ENCODE results near the gene ACSS1. TPM values are rescaled to one million over a fixed set of nuclear protein-coding genes. Genes with fewer than 3 reads are reported as not detected.

ACSS1 gene
- total RNA-seq, 2 donors from 2014 or later, result 73.8 to 83.8 TPM

GRCh38 chr20:25083773-25084625, 26.1 kb upstream of the ACSS1 start:
- TF ChIP-seq, protein P1, sequence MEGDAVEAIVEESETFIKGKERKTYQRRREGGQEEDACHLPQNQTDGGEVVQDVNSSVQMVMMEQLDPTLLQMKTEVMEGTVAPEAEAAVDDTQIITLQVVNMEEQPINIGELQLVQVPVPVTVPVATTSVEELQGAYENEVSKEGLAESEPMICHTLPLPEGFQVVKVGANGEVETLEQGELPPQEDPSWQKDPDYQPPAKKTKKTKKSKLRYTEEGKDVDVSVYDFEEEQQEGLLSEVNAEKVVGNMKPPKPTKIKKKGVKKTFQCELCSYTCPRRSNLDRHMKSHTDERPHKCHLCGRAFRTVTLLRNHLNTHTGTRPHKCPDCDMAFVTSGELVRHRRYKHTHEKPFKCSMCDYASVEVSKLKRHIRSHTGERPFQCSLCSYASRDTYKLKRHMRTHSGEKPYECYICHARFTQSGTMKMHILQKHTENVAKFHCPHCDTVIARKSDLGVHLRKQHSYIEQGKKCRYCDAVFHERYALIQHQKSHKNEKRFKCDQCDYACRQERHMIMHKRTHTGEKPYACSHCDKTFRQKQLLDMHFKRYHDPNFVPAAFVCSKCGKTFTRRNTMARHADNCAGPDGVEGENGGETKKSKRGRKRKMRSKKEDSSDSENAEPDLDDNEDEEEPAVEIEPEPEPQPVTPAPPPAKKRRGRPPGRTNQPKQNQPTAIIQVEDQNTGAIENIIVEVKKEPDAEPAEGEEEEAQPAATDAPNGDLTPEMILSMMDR (IDR thresholded peaks at IDR 0.05), result peak in 1 of 7 experiments; percentile 52
- TF ChIP-seq POLR2A (IDR thresholded peaks at IDR 0.05), result no peak
- no peak overlapping the region for H3K4me3 ChIP-seq
- H3K9me3 ChIP-seq, result no peaks in the 10 kb centered on the region
- intact Hi-C loops (cut with DNase I), result loop anchor here (10.0 kb wide), 1 partner anchor 81 kb away; no protein-coding TSS in a partner anchor
- peaks cover 33% of the 10 kb centered on the region for H3K4me1 ChIP-seq
- no peak overlapping the region for H3K27ac ChIP-seq
- DNase-seq (peak in 1 of 4 donors; percentile 55), ATAC-seq (no peak)
- no peaks in the 10 kb centered on the region for H3K36me3 ChIP-seq (replicated peaks in 1 of 2; ENCODE audit: insufficient read depth in 1 of 2, low read depth in 2 of 2)
- 4 to 6% methylated on average over 30 to 54 of the region's 54 CpGs for WGBS, 2 donors
- H3K27me3 ChIP-seq, result peaks cover 0 to 33% of the 10 kb centered on the region in 2 donors

DNA sequence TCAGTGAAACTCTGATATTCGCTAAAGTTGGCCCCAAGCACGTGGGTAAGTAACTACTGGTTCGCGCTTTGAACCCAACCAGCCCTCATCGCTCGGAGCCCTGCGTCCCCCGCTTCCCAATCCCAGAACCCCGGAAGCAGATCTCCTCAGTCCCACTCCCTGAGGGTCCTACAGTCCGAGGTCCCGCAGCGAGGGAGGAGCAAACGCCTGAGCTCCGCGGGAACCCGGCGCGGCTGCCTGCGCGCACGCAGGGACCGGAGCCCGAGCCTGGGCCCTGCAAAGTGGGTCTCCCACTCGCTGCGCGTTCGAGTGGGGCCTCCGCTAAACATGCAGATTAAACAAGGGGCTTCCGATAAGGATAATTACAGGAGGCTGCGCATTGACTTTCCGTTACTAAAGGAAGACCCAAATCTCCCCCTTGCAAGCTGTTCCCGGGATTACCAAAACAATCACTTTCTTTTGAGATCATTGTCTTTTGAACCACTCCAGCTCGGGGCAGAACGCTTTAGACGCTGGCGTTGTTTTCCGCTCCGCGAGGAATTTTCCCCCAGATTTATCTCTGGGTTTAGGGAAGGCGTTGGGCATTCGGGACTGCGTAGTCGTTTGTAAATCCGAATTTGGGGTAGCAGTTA, 25.3 kb upstream of the ACSS1 start:
- no peaks in the 10 kb centered on the region for H3K36me3 ChIP-seq (replicated peaks in 1 of 2; ENCODE audit: insufficient read depth in 1 of 2, low read depth in 2 of 2)
- intact Hi-C loops (cut with DNase I), result loop anchor here (10.0 kb wide), 1 partner anchor 82 kb away; no protein-coding TSS in a partner anchor
- TF ChIP-seq, protein P1 (IDR thresholded peaks at IDR 0.05), result no peak
- TF ChIP-seq POLR2A (IDR thresholded peaks at IDR 0.05), result no peak
- H3K9me3 ChIP-seq, result no peaks in the 10 kb centered on the region
- ATAC-seq (no peak), DNase-seq (no peak)
- no peak overlapping the region for H3K4me3 ChIP-seq
- H3K27me3 ChIP-seq, result peaks cover 0 to 33% of the 10 kb centered on the region in 2 donors
- H3K4me1 ChIP-seq, result peaks cover 33% of the 10 kb centered on the region
- H3K27ac ChIP-seq, result no peak overlapping the region
- WGBS, 2 donors, result 5% methylated on average over 22 to 44 of the region's 44 CpGs

DNA sequence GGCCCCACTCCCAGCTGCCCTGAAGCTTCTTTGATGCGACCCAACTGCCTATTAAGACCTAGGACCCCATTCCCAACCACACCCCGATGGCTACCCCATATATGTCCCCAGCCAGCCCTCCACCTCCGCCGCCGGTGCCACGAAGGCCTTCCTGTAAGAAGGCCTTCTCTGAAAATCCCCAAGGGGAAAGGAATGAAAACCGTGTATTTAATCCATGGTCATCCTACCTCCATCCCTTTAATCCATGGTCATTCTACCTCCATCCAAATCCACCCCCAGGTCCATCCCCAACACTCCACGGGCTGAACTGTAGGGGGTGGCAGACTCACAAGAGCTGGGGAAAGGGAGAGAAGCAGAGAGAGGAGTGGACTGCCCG, 24.5 kb upstream of the ACSS1 start:
- DNase-seq (no peak), ATAC-seq (no peak)

DNA sequence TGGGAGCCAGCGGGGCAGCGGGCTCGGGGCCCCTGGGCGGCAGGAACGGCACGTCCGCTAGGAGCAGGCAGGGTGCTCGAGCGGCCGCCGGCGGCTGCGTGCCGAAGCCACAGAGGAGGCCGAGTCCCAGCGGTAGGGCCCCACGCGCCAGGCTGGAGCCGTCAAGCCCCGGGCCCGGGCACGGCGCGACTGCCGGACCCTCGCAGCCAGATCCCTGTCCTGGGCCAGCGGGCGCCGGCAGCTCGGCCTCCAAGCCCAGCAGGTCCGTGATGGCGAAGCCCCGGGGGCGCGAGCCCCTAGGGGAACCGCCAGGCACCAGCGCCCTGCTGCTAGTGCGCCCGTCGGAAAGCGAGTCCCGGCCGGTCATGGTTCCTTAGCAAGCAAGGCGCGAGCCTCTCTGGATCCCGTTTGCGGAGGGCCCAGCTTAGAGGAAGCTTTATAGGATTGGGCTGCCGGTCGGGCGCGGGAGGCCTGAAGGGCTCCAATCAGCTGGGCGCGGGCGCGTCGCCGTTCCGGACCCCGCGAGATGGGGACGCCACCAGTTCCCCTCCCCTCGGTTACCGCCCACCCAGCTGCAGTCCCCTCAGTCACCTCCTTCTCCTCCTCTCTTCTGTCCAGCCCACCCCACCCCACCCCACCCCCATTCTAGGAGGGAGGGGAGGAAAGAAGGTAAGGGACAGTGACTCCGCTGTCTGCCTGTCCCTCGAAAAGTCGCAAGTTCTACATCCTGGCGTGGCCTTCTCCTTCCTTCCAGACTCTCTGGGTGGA, 24.0 kb upstream of the ACSS1 start, which contains the start of gene VSX1:
Gene VSX1 (minus strand): TSS at position 412 of the 768 bp plus-strand sequence. CDS start 45 bp downstream, at position 367.
- DNase-seq, result peak in 1 of 4 donors; percentile 27
- no peak within 1 kb of the TSS for H3K27ac ChIP-seq
- intact Hi-C loops (cut with DNase I), result loop anchor here (10.0 kb wide), 1 partner anchor 83 kb away; no protein-coding TSS in a partner anchor
- H3K36me3 ChIP-seq (replicated peaks in 1 of 2; ENCODE audit: insufficient read depth in 1 of 2, low read depth in 2 of 2), result no peaks in the 10 kb centered on the region
- peaks cover 43% of the 10 kb centered on the region for H3K4me1 ChIP-seq
- no peaks in the 10 kb centered on the region for H3K9me3 ChIP-seq
- peaks cover 0 to 33% of the 10 kb centered on the region in 2 donors for H3K27me3 ChIP-seq
- H3K4me3 ChIP-seq, result no peak within 1 kb of the TSS
- peak; percentile 24 for ATAC-seq
- TF ChIP-seq, protein P1 (IDR thresholded peaks at IDR 0.05), result peak in 2 of 7 experiments; percentile 2 to 6
- no peak for TF ChIP-seq POLR2A (IDR thresholded peaks at IDR 0.05)
- WGBS, 2 donors, result 3 to 23% methylated on average over 12 to 61 of the region's 67 CpGs

More for the DNA sequence above, 24.5 kb upstream of the ACSS1 start:
- Histone ChIP-seq H3K27ac (no peak overlapping the region), H3K9me3 (no peaks in the 10 kb centered on the region), H3K4me1 (peaks cover 38% of the 10 kb centered on the region), H3K36me3 (replicated peaks in 1 of 2; ENCODE audit: insufficient read depth in 1 of 2, low read depth in 2 of 2) (no peaks in the 10 kb centered on the region), H3K27me3 (peaks cover 0 to 33% of the 10 kb centered on the region in 2 donors), H3K4me3 (no peak overlapping the region)
- WGBS, 2 donors, result 23 to 46% methylated on average over 9 of the region's 9 CpGs
- TF ChIP-seq, protein P1 (IDR thresholded peaks at IDR 0.05), result peak in 1 of 7 experiments; percentile 17
- no peak for TF ChIP-seq POLR2A (IDR thresholded peaks at IDR 0.05)
- intact Hi-C loops (cut with DNase I), result loop anchor here (10.0 kb wide), 1 partner anchor 82 kb away; no protein-coding TSS in a partner anchor

Data from body of pancreas (tissue), 4 donors.